HCT116 (cell line): ENCODE results near the gene LAS1L. TPM values are rescaled to one million over a fixed set of nuclear protein-coding genes. Genes with fewer than 3 reads are reported as not detected.

Experiments
- ATAC-seq: fragments of 200-7000 bp; cut with Tn5 transposase; 2 replicates; pipeline ENCODE4 v1.9.1; 2020; ENCODE audit warnings: mild to moderate bottlenecking, moderate library complexity
- BruUV-seq: library from RNA; stranded (reverse); fragments of 400-500 nt; replicated peaks from 2 replicates; lab custom pipeline; 2021; lab: Mats Ljungman, UMichigan
- CTCF ChIA-PET: fragments of 300-600 bp; sonication (Branson Sonifier 250); formaldehyde crosslinking; loops from one replicate; lab custom pipeline; 2021; ENCODE audit warnings: antibody characterized with exemption; lab: Charles Lee
- POLR2A ChIA-PET: fragments of 300-600, 350-600 bp; sonication (Branson Sonifier 250); formaldehyde crosslinking; loops from one replicate; lab custom pipeline; 2021; ENCODE audit warnings: antibody characterized with exemption; lab: Charles Lee
- RAD21 ChIA-PET, 2 experiments: fragments of 300-600 bp; sonication (Branson Sonifier 250); formaldehyde crosslinking; loops; one replicate each; lab custom pipeline; 2023; ENCODE audit warnings: low total read pairs in 2 of 2; ENCODE audit not compliant: uncharacterized antibody in 2 of 2, unreplicated experiment in 2 of 2, low non-redundant PET in 1 of 2; lab: Charles Lee
- DNase-seq: peaks from one replicate; pipeline ENCODE4 v3.0.0-alpha.2; 2010; ENCODE audit warnings: low read depth, low spot score
- H2AFZ ChIP-seq: fragments of 200-600 bp; shearing (Covaris generic), sonication (generic); 2 replicates; pipeline ENCODE4 v1.6.1; 2017; ENCODE audit warnings: low read depth, mixed run types, mixed read lengths, antibody characterized with exemption, low read length; ENCODE audit not compliant: poor library complexity, severe bottlenecking
- H3K27ac ChIP-seq: 2 replicates; pipeline ENCODE4 v1.5.1; 2012; ENCODE audit warnings: low read depth, low read length
- H3K27me3 ChIP-seq: fragments of 200-600 bp; sonication (generic); 2 replicates; pipeline ENCODE4 v1.6.1; 2016; ENCODE audit warnings: mixed run types, low read length, mixed read lengths; ENCODE audit not compliant: insufficient read depth
- H3K36me3 ChIP-seq, 2 experiments: fragments of 200-500 bp in 1 of 2; fragments of 200-600 bp in 1 of 2; sonication (Bioruptor generic) in 1 of 2; sonication (generic) in 1 of 2; 2 replicates each; pipeline versions ENCODE4 v1.5.1 to v1.6.1; 2014 to 2016; ENCODE audit warnings: low read length in 2 of 2, inconsistent platforms in 1 of 2, mixed read lengths in 1 of 2, mixed run types in 1 of 2; ENCODE audit not compliant: insufficient read depth in 2 of 2, control insufficient read depth in 1 of 2
- H3K4me1 ChIP-seq, 2 experiments: fragments of 200-600 bp in 1 of 2; sonication (generic) in 1 of 2; 2 replicates each; pipeline versions ENCODE4 v1.5.1 to v1.6.1; 2012 to 2017; ENCODE audit warnings: low read length in 2 of 2, inconsistent platforms in 1 of 2, mild to moderate bottlenecking in 1 of 2, mixed read lengths in 1 of 2, mixed run types in 1 of 2, moderate library complexity in 1 of 2; ENCODE audit not compliant: insufficient read depth in 2 of 2, control insufficient read depth in 1 of 2
- H3K4me2 ChIP-seq: fragments of 200-600 bp; sonication (generic); 2 replicates; pipeline ENCODE4 v1.6.1; 2017; ENCODE audit warnings: mixed run types, low read length, mixed read lengths
- H3K4me3 ChIP-seq, 2 experiments: fragments of 200-600 bp in 1 of 2; sonication (generic) in 1 of 2; replicated peaks in 1 of 2; 2 replicates each; pipeline ENCODE4 v1.5.1; 2011 to 2016; ENCODE audit warnings: low read length in 2 of 2, control low read depth in 1 of 2, low read depth in 1 of 2, mild to moderate bottlenecking in 1 of 2, mixed read lengths in 1 of 2, mixed run types in 1 of 2
- H3K79me2 ChIP-seq: fragments of 200-600 bp; sonication (generic); 2 replicates; pipeline ENCODE4 v1.6.1; 2017; ENCODE audit warnings: mild to moderate bottlenecking, mixed run types, low read length, moderate library complexity, mixed read lengths; ENCODE audit not compliant: insufficient read depth
- H3K9ac ChIP-seq: fragments of 200-600 bp; sonication (generic); 2 replicates; pipeline ENCODE4 v1.6.1; 2016; ENCODE audit warnings: low read length, mixed read lengths
- H3K9me2 ChIP-seq: fragments of 200-600 bp; sonication (generic), shearing (Covaris generic); 2 replicates; pipeline ENCODE4 v1.6.1; 2017; ENCODE audit warnings: mixed run types, mild to moderate bottlenecking, moderate library complexity; ENCODE audit not compliant: insufficient read depth
- H3K9me3 ChIP-seq, 2 experiments: fragments of 200-500 bp in 1 of 2; fragments of 200-600 bp in 1 of 2; sonication (Bioruptor generic) in 1 of 2; sonication (generic) in 1 of 2; 2 replicates each; pipeline ENCODE4 v1.6.1; 2014 to 2017; ENCODE audit warnings: low read length in 2 of 2, mixed read lengths in 2 of 2, inconsistent platforms in 1 of 2, low read depth in 1 of 2, mild to moderate bottlenecking in 1 of 2, mixed run types in 1 of 2, moderate library complexity in 1 of 2; ENCODE audit not compliant: control insufficient read depth in 1 of 2, insufficient read depth in 1 of 2
- H4K20me1 ChIP-seq: fragments of 200-600 bp; sonication (generic), shearing (Covaris generic); 2 replicates; pipeline ENCODE4 v1.6.1; 2017; ENCODE audit warnings: mixed run types, mild to moderate bottlenecking, moderate library complexity; ENCODE audit not compliant: insufficient read depth
- CEBPB ChIP-seq: IDR thresholded peaks from 2 replicates; pipeline ENCODE4 v1.6.1; 2012; ENCODE audit warnings: low read depth
- EZH2 ChIP-seq: fragments of 200-600 bp; sonication (generic); IDR thresholded peaks from 2 replicates; pipeline ENCODE4 v1.6.1; 2017; ENCODE audit warnings: antibody characterized with exemption, mixed run types
- JUND ChIP-seq: IDR thresholded peaks from 2 replicates; pipeline ENCODE4 v1.6.1; 2012
- MAX ChIP-seq: IDR thresholded peaks from 2 replicates; pipeline ENCODE4 v1.6.1; 2012
- RAD21 ChIP-seq: IDR thresholded peaks from 2 replicates; pipeline ENCODE4 v1.6.1; 2012; ENCODE audit warnings: low read depth, mild to moderate bottlenecking
- SIN3A ChIP-seq: IDR thresholded peaks from 2 replicates; pipeline ENCODE4 v1.6.1; 2012; ENCODE audit warnings: low read depth
- ZBTB33 ChIP-seq: IDR thresholded peaks from 2 replicates; pipeline ENCODE4 v1.6.1; 2011; ENCODE audit warnings: mild to moderate bottlenecking, low read length, moderate library complexity; ENCODE audit not compliant: insufficient replicate concordance; ENCODE audit errors: extremely low read depth
- ZNF274 ChIP-seq: fragments of 200-500 bp; sonication (Bioruptor generic); IDR thresholded peaks from 2 replicates; pipeline ENCODE4 v1.6.1; 2014; ENCODE audit warnings: mild to moderate bottlenecking, low read depth, low read length, inconsistent platforms
- intact Hi-C: fragments of 100-400 bp; cut with micrococcal nuclease; formaldehyde crosslinking; loops from 2 replicates; pipeline ENCODE4 v1.10.0; 2022
- total RNA-seq: library from RNA; stranded (reverse); gene quantifications from one replicate; pipeline ENCODE4 v1.2.1, GENCODE V29; 2021; ENCODE audit not compliant: unreplicated experiment
- TF ChIP-seq, protein P1 (sequence below): IDR thresholded peaks from 2 replicates; pipeline ENCODE4 v1.6.1; 2012; ENCODE audit warnings: low read depth

The LAS1L gene
- total RNA-seq, 1 experiment from 2014 or later = 47.7 TPM

DNA sequence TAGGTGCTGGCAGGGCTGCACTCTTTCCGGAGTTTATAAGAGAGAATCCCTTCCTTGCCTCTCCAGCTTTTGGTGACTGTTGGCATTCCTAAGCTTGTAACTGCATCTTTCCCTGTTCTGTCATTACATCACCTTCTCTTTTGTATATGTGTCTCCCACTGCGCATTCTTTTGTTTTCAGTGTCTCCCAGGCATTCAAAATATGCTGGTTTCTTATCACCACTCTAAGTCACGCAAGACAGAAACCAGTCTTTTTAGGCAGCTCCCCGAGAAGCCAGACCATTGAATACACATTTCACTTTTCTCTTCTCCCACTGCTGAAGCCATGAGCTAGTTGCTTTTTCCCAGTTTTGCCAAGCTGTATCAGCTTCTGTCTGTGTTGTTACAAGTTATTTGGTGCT lies 71.0 kb downstream of the LAS1L start:
- no TSS peak for BruUV-seq
- DNase-seq = no peak
- Histone ChIP-seq H3K9me2 (no peaks in the 10 kb centered on the region), H3K4me3 (no peak overlapping the region), H4K20me1 (no peaks in the 10 kb centered on the region), H3K9ac (no peak overlapping the region), H3K79me2 (no peaks in the 10 kb centered on the region), H3K4me2 (no peak overlapping the region), H3K27ac (no peak overlapping the region), H3K4me1 (no peaks in the 10 kb centered on the region), H3K36me3 (no peaks in the 10 kb centered on the region), H2AFZ (no peak overlapping the region), H3K9me3 (no peaks in the 10 kb centered on the region), H3K27me3 (no peaks in the 10 kb centered on the region)
- TF ChIP-seq JUND = no peak
- no peak for TF ChIP-seq ZNF274
- TF ChIP-seq RAD21 = no peak
- no peak for TF ChIP-seq MAX
- no peak for TF ChIP-seq EZH2
- no peak for TF ChIP-seq CEBPB
- no peak for TF ChIP-seq SIN3A
- no peak for TF ChIP-seq ZBTB33
- TF ChIP-seq, protein P1, sequence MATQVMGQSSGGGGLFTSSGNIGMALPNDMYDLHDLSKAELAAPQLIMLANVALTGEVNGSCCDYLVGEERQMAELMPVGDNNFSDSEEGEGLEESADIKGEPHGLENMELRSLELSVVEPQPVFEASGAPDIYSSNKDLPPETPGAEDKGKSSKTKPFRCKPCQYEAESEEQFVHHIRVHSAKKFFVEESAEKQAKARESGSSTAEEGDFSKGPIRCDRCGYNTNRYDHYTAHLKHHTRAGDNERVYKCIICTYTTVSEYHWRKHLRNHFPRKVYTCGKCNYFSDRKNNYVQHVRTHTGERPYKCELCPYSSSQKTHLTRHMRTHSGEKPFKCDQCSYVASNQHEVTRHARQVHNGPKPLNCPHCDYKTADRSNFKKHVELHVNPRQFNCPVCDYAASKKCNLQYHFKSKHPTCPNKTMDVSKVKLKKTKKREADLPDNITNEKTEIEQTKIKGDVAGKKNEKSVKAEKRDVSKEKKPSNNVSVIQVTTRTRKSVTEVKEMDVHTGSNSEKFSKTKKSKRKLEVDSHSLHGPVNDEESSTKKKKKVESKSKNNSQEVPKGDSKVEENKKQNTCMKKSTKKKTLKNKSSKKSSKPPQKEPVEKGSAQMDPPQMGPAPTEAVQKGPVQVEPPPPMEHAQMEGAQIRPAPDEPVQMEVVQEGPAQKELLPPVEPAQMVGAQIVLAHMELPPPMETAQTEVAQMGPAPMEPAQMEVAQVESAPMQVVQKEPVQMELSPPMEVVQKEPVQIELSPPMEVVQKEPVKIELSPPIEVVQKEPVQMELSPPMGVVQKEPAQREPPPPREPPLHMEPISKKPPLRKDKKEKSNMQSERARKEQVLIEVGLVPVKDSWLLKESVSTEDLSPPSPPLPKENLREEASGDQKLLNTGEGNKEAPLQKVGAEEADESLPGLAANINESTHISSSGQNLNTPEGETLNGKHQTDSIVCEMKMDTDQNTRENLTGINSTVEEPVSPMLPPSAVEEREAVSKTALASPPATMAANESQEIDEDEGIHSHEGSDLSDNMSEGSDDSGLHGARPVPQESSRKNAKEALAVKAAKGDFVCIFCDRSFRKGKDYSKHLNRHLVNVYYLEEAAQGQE = no peak
- POLR2A ChIA-PET = no interaction called here
- ATAC-seq = no peak
- RAD21 ChIA-PET = no interaction called here
- intact Hi-C loops = no loop called here
- CTCF ChIA-PET = no interaction called here

Other genes with a start within 250 kb of the LAS1L start
- 119 TPM for gene MSN, start 132.9 kb upstream of the LAS1L start, total RNA-seq